ENCODE results near the gene LOXL3. TPM values are rescaled to one million over a fixed set of nuclear protein-coding genes. Genes with fewer than 3 reads are reported as not detected.
"Not testable (repeated sequence)": the region's sequence is repeated elsewhere in the genome, so short reads cannot be mapped to it uniquely, and the experiment has no call there.

Gene LOXL3
- total and polyA plus RNA-seq, 5 donors: 2.4 to 8.3 (median 5.6) TPM

- Histone ChIP-seq H3K9me3 (ENCODE audit: control insufficient read depth, low read length) (no peaks in the 10 kb centered on the region), H3K4me1 (ENCODE audit: control insufficient read depth, insufficient read depth, low read length) (peaks cover 10% of the 10 kb centered on the region), H3K4me3 (ENCODE audit: low read length) (no peak overlapping the region), H3K27ac (ENCODE audit: low read length) (no peak overlapping the region), H3K27me3 (ENCODE audit: control insufficient read depth, insufficient read depth) (no peaks in the 10 kb centered on the region)
- intact Hi-C loops (cut with DNase I): no loop called here
- WGBS: 91% methylated on average over 1 of the region's 1 CpG
- ATAC-seq (no peak), DNase-seq (peak in 1 of 3 donors; percentile 2)
These were observed 58.3 kb downstream of the LOXL3 start for GRCh38 chr2:74495440-74495839.

- no peak overlapping the region for H3K27ac ChIP-seq (ENCODE audit: low read length)
- DNase-seq: peak in 1 of 3 donors; percentile 9
- no peaks in the 10 kb centered on the region for H3K9me3 ChIP-seq (ENCODE audit: control insufficient read depth, low read length)
- intact Hi-C loops (cut with DNase I): no loop called here
- no peak overlapping the region for H3K4me3 ChIP-seq (ENCODE audit: low read length)
- peaks cover 9% of the 10 kb centered on the region for H3K4me1 ChIP-seq (ENCODE audit: control insufficient read depth, insufficient read depth, low read length)
- no peaks in the 10 kb centered on the region for H3K27me3 ChIP-seq (ENCODE audit: control insufficient read depth, insufficient read depth)
- WGBS: 87% methylated on average over 3 of the region's 3 CpGs
- no peak for ATAC-seq
These were observed 60.2 kb downstream of the LOXL3 start for GRCh38 chr2:74493546-74493945.

- DNase-seq (peak; percentile 8 to 31 (median 24)), ATAC-seq (no peak)
- H3K27me3 ChIP-seq (ENCODE audit: control insufficient read depth, insufficient read depth): no peaks in the 10 kb centered on the region
- no peak overlapping the region for H3K27ac ChIP-seq (ENCODE audit: low read length)
- no peaks in the 10 kb centered on the region for H3K9me3 ChIP-seq (ENCODE audit: control insufficient read depth, low read length)
- 94% methylated on average over 12 of the region's 12 CpGs for WGBS
- H3K4me3 ChIP-seq (ENCODE audit: low read length): no peak overlapping the region
- H3K4me1 ChIP-seq (ENCODE audit: control insufficient read depth, insufficient read depth, low read length): no peaks in the 10 kb centered on the region
- intact Hi-C loops (cut with DNase I): no loop called here
These were observed 61.8 kb downstream of the LOXL3 start for GRCh38 chr2:74491648-74492544.

- peak in 2 of 3 donors; percentile 4 to 5 for DNase-seq
- Histone ChIP-seq H3K9me3 (ENCODE audit: control insufficient read depth, low read length) (no peaks in the 10 kb centered on the region), H3K4me1 (ENCODE audit: control insufficient read depth, insufficient read depth, low read length) (no peaks in the 10 kb centered on the region), H3K27ac (ENCODE audit: low read length) (no peak overlapping the region), H3K4me3 (ENCODE audit: low read length) (no peak overlapping the region), H3K27me3 (ENCODE audit: control insufficient read depth, insufficient read depth) (no peaks in the 10 kb centered on the region)
- ATAC-seq: no peak
- intact Hi-C loops (cut with DNase I): no loop called here
- 91% methylated on average over 9 of the region's 9 CpGs for WGBS
These were observed 63.8 kb downstream of the LOXL3 start for GRCh38 chr2:74489906-74490305.

GRCh38 chr2:74488643-74489481, 64.9 kb downstream of the LOXL3 start:
- DNase-seq: peak in 1 of 3 donors; percentile 5
- no peaks in the 10 kb centered on the region for H3K4me1 ChIP-seq (ENCODE audit: control insufficient read depth, insufficient read depth, low read length)
- no peak for ATAC-seq
- H3K27me3 ChIP-seq (ENCODE audit: control insufficient read depth, insufficient read depth): no peaks in the 10 kb centered on the region
- H3K9me3 ChIP-seq (ENCODE audit: control insufficient read depth, low read length): no peaks in the 10 kb centered on the region
- WGBS: 90% methylated on average over 9 of the region's 9 CpGs
- no peak overlapping the region for H3K4me3 ChIP-seq (ENCODE audit: low read length)
- intact Hi-C loops (cut with DNase I): no loop called here
- H3K27ac ChIP-seq (ENCODE audit: low read length): no peak overlapping the region

- H3K4me1 ChIP-seq (ENCODE audit: control insufficient read depth, insufficient read depth, low read length): peaks cover 3% of the 10 kb centered on the region
- intact Hi-C loops (cut with DNase I): no loop called here
- no peaks in the 10 kb centered on the region for H3K27me3 ChIP-seq (ENCODE audit: control insufficient read depth, insufficient read depth)
- H3K9me3 ChIP-seq (ENCODE audit: control insufficient read depth, low read length): no peaks in the 10 kb centered on the region
- ATAC-seq (no peak), DNase-seq (no peak)
- H3K27ac ChIP-seq (ENCODE audit: low read length): no peak overlapping the region
- 97% methylated on average over 2 of the region's 2 CpGs for WGBS
- no peak overlapping the region for H3K4me3 ChIP-seq (ENCODE audit: low read length)
These were observed 67.6 kb downstream of the LOXL3 start for GRCh38 chr2:74486141-74486540.

GRCh38 chr2:74483675-74484164, 70.0 kb downstream of the LOXL3 start:
- not testable (repeated sequence) for H3K27me3 ChIP-seq (ENCODE audit: control insufficient read depth, insufficient read depth); ATAC-seq; H3K9me3 ChIP-seq (ENCODE audit: control insufficient read depth, low read length); H3K4me1 ChIP-seq (ENCODE audit: control insufficient read depth, insufficient read depth, low read length)
- peak overlapping the region; percentile 89 for H3K27ac ChIP-seq (ENCODE audit: low read length)
- whole genome bisulfite sequencing: 81% methylated on average over 19 of the region's 19 CpGs
- peak in 1 of 3 donors; percentile 33 for DNase-seq
- H3K4me3 ChIP-seq (ENCODE audit: low read length): peak overlapping the region; percentile 61
- intact Hi-C loops (cut with DNase I): loop anchor here in 3 of 4 donors (2.0 to 5.0 kb wide), 4 partner anchors 45 to 105 kb away; partner anchors contain the start of genes AUP1 (in 1 of the 3) and HTRA2 (in 1 of the 3)

- Histone ChIP-seq H3K27me3 (ENCODE audit: control insufficient read depth, insufficient read depth) (no peaks in the 10 kb centered on the region), H3K4me3 (ENCODE audit: low read length) (peak within 1 kb of the TSS; percentile 61), H3K9me3 (ENCODE audit: control insufficient read depth, low read length) (no peaks in the 10 kb centered on the region), H3K27ac (ENCODE audit: low read length) (peak within 1 kb of the TSS; percentile 89), H3K4me1 (ENCODE audit: control insufficient read depth, insufficient read depth, low read length) (peaks cover 7% of the 10 kb centered on the region)
- WGBS: under 1% methylated on average over 50 of the region's 50 CpGs
- DNase-seq (peak; percentile 96 to 99 (median 97)), ATAC-seq (peak; percentile 98 to 99)
- intact Hi-C loops (cut with DNase I): loop anchor here in 3 of 4 donors (2.0 to 5.0 kb wide), 4 partner anchors 46 to 106 kb away; partner anchors contain the start of genes AUP1 (in 1 of the 3) and HTRA2 (in 1 of the 3)
These were observed 70.7 kb downstream of the LOXL3 start, which contains the start of the genes CCDC142 and TTC31 for GRCh38 chr2:74482801-74483674. Gene CCDC142, minus strand, starts transcription at chr2:74482998. Its CDS starts 161 bp downstream, at chr2:74482837. Gene TTC31, plus strand, starts transcription at chr2:74483081. Its CDS starts 15 bp downstream, at chr2:74483096.
